ENCODE results near the gene BST1. TPM values are rescaled to one million over a fixed set of nuclear protein-coding genes. Genes with fewer than 3 reads are reported as not detected.

Gene BST1
- total and polyA plus RNA-seq, 4 donors: 4.1 to 53.5 (median 11.0) TPM

DNA sequence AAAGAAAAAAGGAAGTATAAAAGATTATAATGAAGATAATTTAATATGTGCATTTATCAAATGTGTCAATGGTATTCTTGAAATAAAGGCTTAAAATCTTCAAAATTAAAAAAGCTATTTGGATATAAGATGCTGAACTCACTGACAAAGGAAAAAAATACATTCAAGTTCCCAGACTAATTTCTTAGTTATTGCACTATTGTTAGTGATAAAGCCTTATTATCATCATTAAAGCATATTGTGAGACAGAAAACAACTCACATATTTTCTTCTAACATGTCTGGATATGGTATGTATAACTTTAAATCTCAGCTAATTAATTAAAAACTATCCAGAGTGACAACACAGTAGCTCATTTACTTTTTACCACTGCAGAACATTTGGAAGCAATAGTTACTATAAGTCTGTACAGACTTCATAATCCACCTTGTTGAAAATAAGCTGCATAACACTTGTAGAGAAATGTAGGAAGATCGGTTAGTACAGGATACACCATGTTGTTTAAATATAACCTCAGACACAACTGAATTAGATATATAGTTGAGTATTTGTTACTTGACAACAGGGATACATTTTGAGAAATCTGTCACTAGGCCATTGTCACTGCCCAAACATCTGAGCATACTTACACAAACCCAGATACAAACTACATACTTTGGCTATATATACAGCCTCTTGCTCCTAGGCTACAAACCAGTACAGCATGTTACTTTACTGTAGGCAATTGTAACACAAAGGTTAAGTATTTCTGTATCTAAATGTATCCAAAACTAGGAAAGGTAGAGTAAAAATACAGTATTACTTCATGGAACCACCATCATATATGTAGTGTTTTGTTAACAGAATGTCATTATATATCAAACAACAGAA is 34.1 kb upstream of the BST1 start:
- no peak for DNase-seq
- ATAC-seq (ENCODE audit: insufficient read depth, low FRiP score): no peak
- Histone ChIP-seq H3K9ac (ENCODE audit: insufficient read depth in 1 of 2, low read length in 2 of 2) (no peak overlapping the region), H3K4me1 (ENCODE audit: control insufficient read depth in 5 of 5, insufficient read depth in 5 of 5, low read length in 5 of 5) (peaks cover 0 to 3% (median 2%) of the 10 kb centered on the region in 5 donors), H3K27ac (ENCODE audit: low read depth in 1 of 2, low read length in 1 of 2) (no peak overlapping the region), H3K9me3 (ENCODE audit: control insufficient read depth in 4 of 4, insufficient read depth in 3 of 4, low read length in 3 of 4) (no peaks in the 10 kb centered on the region), H3K36me3 (ENCODE audit: control insufficient read depth in 4 of 4, insufficient read depth in 4 of 4, low read length in 4 of 4) (no peaks in the 10 kb centered on the region), H3K27me3 (ENCODE audit: control insufficient read depth in 3 of 3, insufficient read depth in 3 of 3, low read length in 2 of 3) (no peaks in the 10 kb centered on the region), H3K4me3 (no peak overlapping the region)
- WGBS, 2 donors: 74 to 78% methylated on average over 1 of the region's 1 CpG
- no peak for TF ChIP-seq CTCF (IDR thresholded peaks at IDR 0.05; ENCODE audit: control extremely low read depth, extremely low read depth)

GRCh38 chr4:15670576-15670975 is 32.3 kb upstream of the BST1 start:
- Histone ChIP-seq H3K9ac (ENCODE audit: insufficient read depth in 1 of 2, low read length in 2 of 2) (no peak overlapping the region), H3K4me3 (no peak overlapping the region), H3K27me3 (ENCODE audit: control insufficient read depth in 3 of 3, insufficient read depth in 3 of 3, low read length in 2 of 3) (no peaks in the 10 kb centered on the region), H3K36me3 (ENCODE audit: control insufficient read depth in 4 of 4, insufficient read depth in 4 of 4, low read length in 4 of 4) (no peaks in the 10 kb centered on the region), H3K4me1 (ENCODE audit: control insufficient read depth in 5 of 5, insufficient read depth in 5 of 5, low read length in 5 of 5) (peaks cover 0 to 3% (median 2%) of the 10 kb centered on the region in 5 donors), H3K9me3 (ENCODE audit: control insufficient read depth in 4 of 4, insufficient read depth in 3 of 4, low read length in 3 of 4) (no peaks in the 10 kb centered on the region), H3K27ac (ENCODE audit: low read depth in 1 of 2, low read length in 1 of 2) (no peak overlapping the region)
- no peak for TF ChIP-seq CTCF (IDR thresholded peaks at IDR 0.05; ENCODE audit: control extremely low read depth, extremely low read depth)
- 77 to 98% methylated on average over 3 of the region's 3 CpGs for WGBS, 2 donors
- ATAC-seq (ENCODE audit: insufficient read depth, low FRiP score) (no peak), DNase-seq (no peak)

GRCh38 chr4:15672101-15672500 is 30.8 kb upstream of the BST1 start:
- ATAC-seq (ENCODE audit: insufficient read depth, low FRiP score) (no peak), DNase-seq (no peak)
- Histone ChIP-seq H3K9ac (ENCODE audit: insufficient read depth in 1 of 2, low read length in 2 of 2) (no peak overlapping the region), H3K36me3 (ENCODE audit: control insufficient read depth in 4 of 4, insufficient read depth in 4 of 4, low read length in 4 of 4) (no peaks in the 10 kb centered on the region), H3K27ac (ENCODE audit: low read depth in 1 of 2, low read length in 1 of 2) (no peak overlapping the region), H3K27me3 (ENCODE audit: control insufficient read depth in 3 of 3, insufficient read depth in 3 of 3, low read length in 2 of 3) (no peaks in the 10 kb centered on the region), H3K9me3 (ENCODE audit: control insufficient read depth in 4 of 4, insufficient read depth in 3 of 4, low read length in 3 of 4) (no peaks in the 10 kb centered on the region), H3K4me3 (no peak overlapping the region), H3K4me1 (ENCODE audit: control insufficient read depth in 5 of 5, insufficient read depth in 5 of 5, low read length in 5 of 5) (peaks cover 0 to 3% (median 0%) of the 10 kb centered on the region in 5 donors)
- WGBS, 2 donors: 78 to 96% methylated on average over 3 of the region's 3 CpGs
- no peak for TF ChIP-seq CTCF (IDR thresholded peaks at IDR 0.05; ENCODE audit: control extremely low read depth, extremely low read depth)
